ENCODE data around the gene CRTC2. TPM values are rescaled to one million over a fixed set of nuclear protein-coding genes. Genes with fewer than 3 reads are reported as not detected.
"Not testable (repeated sequence)": the region's sequence is repeated elsewhere in the genome, so short reads cannot be mapped to it uniquely, and the experiment has no call there.

CRTC2 gene
- total RNA-seq: 10 to 100 TPM; 17.0 to 39.0 (median 27.6) TPM
- polyA plus RNA-seq: 10 to 100 TPM; 31.3 to 54.6 (median 31.3) TPM
- long read RNA-seq, donor 1, partial matches to known transcripts: 1 of 4 reads
- long read RNA-seq, donor 1, other reads (novel, unspliced or antisense): 0 of 4 reads
- long read RNA-seq, donor 2, transcript CRTC2-203 (14 exons, 2,644 nt): major isoform, 10 of 26 reads
- long read RNA-seq, donor 2, partial matches to known transcripts: 9 of 26 reads
- long read RNA-seq, donor 2, other reads (novel, unspliced or antisense): 7 of 26 reads

GRCh38 chr1:153958111-153958960 is at the start of gene CRTC2:
Gene CRTC2, minus strand, starts transcription at chr1:153958612. Its CDS starts 115 bp downstream, at chr1:153958497.
- peak; percentile 99 for DNase-seq
- ATAC-seq: peak; percentile 85 to 90 (median 88)
- peak within 1 kb of the TSS; percentile 97 for H3K4me3 ChIP-seq
- no peaks in the 10 kb centered on the region for H3K9me3 ChIP-seq
- peak within 1 kb of the TSS; percentile 93 for H3K27ac ChIP-seq
- WGBS, 3 donors: 0 to 1% (median 1%) methylated on average over 66 to 75 of the region's 75 CpGs
- peaks cover 4 to 37% of the 10 kb centered on the region in 2 donors for H3K36me3 ChIP-seq (ENCODE audit: insufficient read depth in 1 of 2, low read depth in 1 of 2)
- intact Hi-C loops (cut with DNase I): no loop called here
- peaks cover 46% of the 10 kb centered on the region for H3K4me1 ChIP-seq
- TF ChIP-seq, protein P1, sequence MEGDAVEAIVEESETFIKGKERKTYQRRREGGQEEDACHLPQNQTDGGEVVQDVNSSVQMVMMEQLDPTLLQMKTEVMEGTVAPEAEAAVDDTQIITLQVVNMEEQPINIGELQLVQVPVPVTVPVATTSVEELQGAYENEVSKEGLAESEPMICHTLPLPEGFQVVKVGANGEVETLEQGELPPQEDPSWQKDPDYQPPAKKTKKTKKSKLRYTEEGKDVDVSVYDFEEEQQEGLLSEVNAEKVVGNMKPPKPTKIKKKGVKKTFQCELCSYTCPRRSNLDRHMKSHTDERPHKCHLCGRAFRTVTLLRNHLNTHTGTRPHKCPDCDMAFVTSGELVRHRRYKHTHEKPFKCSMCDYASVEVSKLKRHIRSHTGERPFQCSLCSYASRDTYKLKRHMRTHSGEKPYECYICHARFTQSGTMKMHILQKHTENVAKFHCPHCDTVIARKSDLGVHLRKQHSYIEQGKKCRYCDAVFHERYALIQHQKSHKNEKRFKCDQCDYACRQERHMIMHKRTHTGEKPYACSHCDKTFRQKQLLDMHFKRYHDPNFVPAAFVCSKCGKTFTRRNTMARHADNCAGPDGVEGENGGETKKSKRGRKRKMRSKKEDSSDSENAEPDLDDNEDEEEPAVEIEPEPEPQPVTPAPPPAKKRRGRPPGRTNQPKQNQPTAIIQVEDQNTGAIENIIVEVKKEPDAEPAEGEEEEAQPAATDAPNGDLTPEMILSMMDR (IDR thresholded peaks at IDR 0.05): no peak
- H3K27me3 ChIP-seq (ENCODE audit: insufficient read depth in 3 of 3, low read length in 2 of 3): no peaks in the 10 kb centered on the region

DNA sequence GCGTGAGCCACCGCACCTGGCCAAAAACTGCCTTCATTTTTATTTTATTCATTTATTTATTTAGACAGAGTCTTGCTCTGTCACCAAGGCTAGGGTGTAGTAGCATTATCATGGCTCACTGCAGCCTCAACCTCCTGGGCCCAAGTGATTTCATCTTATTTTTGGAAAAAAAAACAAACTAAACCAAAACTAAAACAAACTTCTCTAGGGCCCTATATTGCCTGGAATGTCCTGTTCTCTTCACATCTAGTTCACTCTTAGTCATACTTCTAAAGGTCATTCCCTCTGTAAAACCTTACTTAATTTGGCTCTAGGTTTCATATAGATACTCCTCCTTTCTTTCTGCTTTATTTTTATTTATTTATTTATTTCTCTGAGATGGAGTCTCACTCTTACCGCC is 47.7 kb upstream of the CRTC2 start:
- H3K27ac ChIP-seq: no peak overlapping the region
- WGBS, 3 donors: 95 to 98% (median 97%) methylated on average over 3 of the region's 3 CpGs
- intact Hi-C loops (cut with DNase I): no loop called here
- no peaks in the 10 kb centered on the region for H3K4me1 ChIP-seq
- DNase-seq: no peak
- H3K27me3 ChIP-seq (ENCODE audit: insufficient read depth in 3 of 3, low read length in 2 of 3): no peaks in the 10 kb centered on the region
- no peaks in the 10 kb centered on the region for H3K36me3 ChIP-seq (ENCODE audit: insufficient read depth in 1 of 2, low read depth in 1 of 2)
- TF ChIP-seq, protein P1 (IDR thresholded peaks at IDR 0.05): no peak
- ATAC-seq: no peak
- H3K4me3 ChIP-seq: no peak overlapping the region
- no peaks in the 10 kb centered on the region for H3K9me3 ChIP-seq

DNA sequence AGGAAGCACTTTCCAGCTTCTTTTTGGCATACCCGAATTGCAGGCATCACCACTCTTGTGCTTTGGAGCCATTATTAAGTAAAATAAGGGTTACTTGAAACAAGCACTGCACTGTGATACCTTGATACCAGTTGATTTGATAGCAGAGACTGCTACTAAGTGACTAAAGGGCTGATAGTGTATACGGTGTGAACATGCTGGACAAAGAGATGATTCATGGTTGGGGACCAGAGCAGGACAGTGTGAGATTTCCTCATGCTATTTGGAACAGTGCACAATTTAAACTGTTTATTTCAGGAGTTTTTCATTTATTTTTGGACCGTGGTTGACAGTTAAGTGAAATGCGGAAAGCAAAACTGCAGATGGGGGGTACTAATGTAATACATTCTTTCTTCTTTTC is 42.0 kb upstream of the CRTC2 start:
- ATAC-seq (no peak), DNase-seq (no peak)
- H3K4me3 ChIP-seq: no peak overlapping the region
- H3K36me3 ChIP-seq (ENCODE audit: insufficient read depth in 1 of 2, low read depth in 1 of 2): peaks cover 0 to 4% of the 10 kb centered on the region in 2 donors
- no peak overlapping the region for H3K27ac ChIP-seq
- no peaks in the 10 kb centered on the region for H3K27me3 ChIP-seq (ENCODE audit: insufficient read depth in 3 of 3, low read length in 2 of 3)
- TF ChIP-seq, protein P1 (IDR thresholded peaks at IDR 0.05): no peak
- no peaks in the 10 kb centered on the region for H3K9me3 ChIP-seq
- H3K4me1 ChIP-seq: no peaks in the 10 kb centered on the region
- WGBS, 3 donors: 80 to 85% (median 83%) methylated on average over 4 of the region's 4 CpGs
- intact Hi-C loops (cut with DNase I): no loop called here

- H3K9me3 ChIP-seq; H3K4me3 ChIP-seq; DNase-seq; H3K27ac ChIP-seq; ATAC-seq; H3K27me3 ChIP-seq (ENCODE audit: insufficient read depth in 3 of 3, low read length in 2 of 3): not testable (repeated sequence)
- Histone ChIP-seq H3K4me1 (peaks cover 20% of the 10 kb centered on the region), H3K36me3 (ENCODE audit: insufficient read depth in 1 of 2, low read depth in 1 of 2) (peaks cover 10 to 38% of the 10 kb centered on the region in 2 donors)
- 92 to 96% (median 95%) methylated on average over 10 of the region's 10 CpGs for WGBS, 3 donors
- intact Hi-C loops (cut with DNase I): loop anchor here in 1 of 2 donors (10.0 kb wide), 1 partner anchor 278 kb away; the partner anchor contains the start of gene HAX1
These were observed 38.5 kb upstream of the CRTC2 start for GRCh38 chr1:153996882-153997281.

DNA sequence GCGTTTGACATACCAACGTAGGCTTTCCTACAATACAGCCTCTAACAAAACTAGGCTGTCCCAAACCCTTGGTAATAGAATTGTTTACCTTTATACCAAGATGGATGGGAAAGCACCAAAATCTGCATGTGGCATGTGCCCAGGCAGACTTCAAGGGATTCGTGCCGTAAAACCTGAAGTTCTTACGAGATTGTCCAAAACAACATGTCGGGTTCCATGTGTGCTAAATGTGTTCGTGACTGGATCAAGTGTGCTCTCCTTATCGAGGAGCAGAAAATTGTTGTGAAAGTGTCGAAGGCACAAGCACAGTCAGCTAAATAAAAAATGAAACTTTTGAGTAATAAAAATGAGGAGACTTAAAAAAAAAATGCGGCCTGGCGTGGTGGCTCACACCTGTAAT is 37.2 kb upstream of the CRTC2 start:
- ATAC-seq (no peak), DNase-seq (no peak)
- Histone ChIP-seq H3K4me1 (peaks cover 25% of the 10 kb centered on the region), H3K27me3 (ENCODE audit: insufficient read depth in 3 of 3, low read length in 2 of 3) (no peaks in the 10 kb centered on the region), H3K4me3 (no peak overlapping the region), H3K9me3 (no peaks in the 10 kb centered on the region), H3K27ac (no peak overlapping the region), H3K36me3 (ENCODE audit: insufficient read depth in 1 of 2, low read depth in 1 of 2) (peaks cover 10 to 47% of the 10 kb centered on the region in 2 donors)
- WGBS, 3 donors: 89 to 97% (median 95%) methylated on average over 11 of the region's 11 CpGs
- TF ChIP-seq, protein P1 (IDR thresholded peaks at IDR 0.05): no peak
- intact Hi-C loops (cut with DNase I): loop anchor here in 1 of 2 donors (10.0 kb wide), 1 partner anchor 279 kb away; the partner anchor contains the start of gene HAX1

All from psoas muscle (tissue), 8 donors.